Measurements from ENCODE around the gene CHRND.

The CHRND gene

DNA sequence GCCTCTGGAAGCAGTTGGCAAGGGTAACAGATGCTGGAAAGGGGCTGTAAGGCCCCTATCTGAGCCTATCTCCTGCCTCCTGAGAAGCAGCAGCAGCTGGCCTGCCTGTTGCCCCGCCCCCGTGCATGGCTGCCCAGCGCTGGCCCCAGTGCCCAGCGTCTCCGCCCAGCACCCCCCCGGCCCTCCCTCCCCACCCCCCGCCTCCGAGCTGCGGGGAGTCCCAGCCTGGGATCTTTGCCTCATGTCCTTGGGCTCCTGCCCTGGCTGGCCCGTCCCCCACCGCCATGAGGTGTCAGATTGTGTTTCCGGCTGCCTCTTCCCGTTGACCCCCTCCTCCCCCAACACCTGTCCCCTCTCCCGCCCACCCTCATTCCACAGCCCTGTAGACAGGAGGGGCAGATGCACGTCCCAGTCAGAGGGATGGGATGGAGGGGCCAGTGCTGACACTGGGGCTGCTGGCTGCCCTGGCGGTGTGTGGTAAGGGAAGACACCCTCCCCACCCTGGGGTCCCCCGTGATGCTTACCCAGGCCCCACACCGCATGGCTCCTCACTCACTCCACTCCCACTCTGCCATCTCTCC, at the start of gene CHRND:
CHRND (plus strand) TSS at position 370 of the 581 bp plus-strand sequence; CDS start at position 426, 56 bp downstream.
- peak; percentile 8 to 17 for DNase-seq
- TF ChIP-seq GATA1 (IDR thresholded peaks at IDR 0.05; ENCODE audit: low read depth, low read length) (no peak), POLR2A (IDR thresholded peaks at IDR 0.05; ENCODE audit: low read length) (no peak)

DNA sequence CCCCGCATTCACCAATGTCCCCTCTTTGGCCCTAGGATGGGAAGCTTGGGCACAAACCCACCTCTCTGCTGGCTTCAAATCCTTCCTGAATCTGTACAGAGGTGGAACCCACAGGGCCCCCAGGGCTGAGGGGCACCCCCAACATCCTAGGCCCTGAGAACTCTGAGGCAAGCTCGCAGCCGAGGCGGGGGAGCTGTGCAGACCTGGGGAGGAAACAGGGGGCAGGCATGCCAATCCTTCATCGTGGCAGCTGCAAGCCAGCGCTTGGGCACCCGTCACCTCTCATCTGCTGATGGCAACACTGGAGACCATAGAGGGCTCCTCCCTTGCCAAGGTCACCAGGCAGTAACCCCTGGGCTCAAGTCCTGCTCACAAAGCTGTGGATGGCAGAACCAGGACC, 49.2 kb upstream of the CHRND start:
- DNase-seq, result no peak
- TF ChIP-seq GATA1 (IDR thresholded peaks at IDR 0.05; ENCODE audit: low read depth, low read length), result no peak

DNA sequence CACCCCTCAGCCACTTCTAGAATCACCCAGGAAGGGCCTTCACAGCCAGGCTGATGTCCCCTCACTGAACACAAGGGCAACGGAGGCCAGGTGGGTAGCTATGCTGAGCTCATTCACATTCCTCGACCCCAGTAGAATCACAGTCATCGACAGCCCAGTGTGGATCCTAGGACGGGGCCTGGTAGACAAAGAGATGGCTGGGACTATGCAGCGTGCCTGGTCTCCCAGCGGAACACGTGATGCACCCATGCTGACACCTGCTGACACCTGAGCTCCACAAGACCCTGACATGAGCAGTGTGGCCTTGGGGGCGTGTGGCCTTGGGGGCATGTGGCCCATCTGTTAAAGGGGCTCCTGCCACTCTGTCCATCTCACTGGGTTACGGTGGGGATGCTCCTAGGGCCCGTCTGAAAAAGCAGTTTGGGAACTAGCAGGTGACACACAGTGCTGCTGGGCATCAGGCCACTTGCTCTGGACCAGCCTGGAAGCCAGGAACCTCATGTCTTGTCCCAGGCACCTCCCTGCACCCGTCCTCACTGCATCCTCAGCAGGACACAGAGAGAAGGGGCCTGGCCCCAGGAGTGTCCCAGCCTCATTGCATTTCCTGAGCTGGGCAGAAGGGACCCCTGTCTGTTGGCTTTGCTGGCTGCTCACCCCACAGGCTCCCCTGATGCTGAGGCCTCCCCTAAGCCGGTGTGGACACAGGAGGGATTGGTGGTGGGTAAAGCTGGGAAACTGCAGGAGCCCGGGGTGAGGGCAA, 48.0 kb upstream of the CHRND start:
- DNase-seq, result no peak

DNA sequence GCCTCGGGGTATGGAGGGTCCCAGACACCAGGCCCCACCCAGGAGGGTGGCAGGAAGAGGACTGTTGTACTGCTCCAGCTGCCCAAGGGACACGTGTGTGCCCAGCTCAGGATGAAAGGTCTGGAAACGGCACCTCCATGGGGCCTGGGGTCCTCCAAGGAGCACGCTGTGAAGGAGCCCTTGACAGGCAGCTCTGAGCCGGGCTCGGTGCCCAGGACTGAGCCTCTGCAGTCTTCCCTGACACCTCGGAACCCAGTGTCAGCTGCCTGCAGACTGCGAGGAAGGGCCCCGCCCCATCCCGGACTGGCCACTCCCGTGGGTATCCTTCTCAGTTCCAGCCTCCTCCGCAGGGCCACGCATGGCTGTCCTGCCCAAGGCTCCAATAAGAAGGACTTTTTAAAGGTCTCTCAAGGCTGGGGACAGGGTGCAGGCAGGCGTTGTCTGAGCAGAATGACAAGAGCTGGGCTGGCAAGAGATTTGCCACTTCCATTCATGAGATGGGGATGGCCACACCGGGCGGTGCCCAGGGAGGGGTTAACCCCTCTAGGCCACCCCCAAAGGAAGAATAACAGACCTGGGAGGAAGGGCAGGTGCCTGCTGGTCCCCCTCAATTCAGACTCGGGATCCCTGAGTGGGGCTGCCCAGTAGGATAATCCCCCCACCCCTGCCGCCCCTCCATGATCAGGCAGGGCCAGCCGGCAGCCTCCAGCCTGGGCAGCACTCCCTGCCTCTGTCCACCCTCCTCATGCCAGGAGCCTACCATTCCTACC, 47.2 kb upstream of the CHRND start:
- no peak for TF ChIP-seq GATA1 (IDR thresholded peaks at IDR 0.05; ENCODE audit: low read depth, low read length)
- TF ChIP-seq POLR2A (IDR thresholded peaks at IDR 0.05; ENCODE audit: low read length), result no peak
- no peak for DNase-seq

More for the DNA sequence above, 48.0 kb upstream of the CHRND start:
- TF ChIP-seq GATA1 (IDR thresholded peaks at IDR 0.05; ENCODE audit: low read depth, low read length) (no peak), POLR2A (IDR thresholded peaks at IDR 0.05; ENCODE audit: low read length) (no peak)

DNA sequence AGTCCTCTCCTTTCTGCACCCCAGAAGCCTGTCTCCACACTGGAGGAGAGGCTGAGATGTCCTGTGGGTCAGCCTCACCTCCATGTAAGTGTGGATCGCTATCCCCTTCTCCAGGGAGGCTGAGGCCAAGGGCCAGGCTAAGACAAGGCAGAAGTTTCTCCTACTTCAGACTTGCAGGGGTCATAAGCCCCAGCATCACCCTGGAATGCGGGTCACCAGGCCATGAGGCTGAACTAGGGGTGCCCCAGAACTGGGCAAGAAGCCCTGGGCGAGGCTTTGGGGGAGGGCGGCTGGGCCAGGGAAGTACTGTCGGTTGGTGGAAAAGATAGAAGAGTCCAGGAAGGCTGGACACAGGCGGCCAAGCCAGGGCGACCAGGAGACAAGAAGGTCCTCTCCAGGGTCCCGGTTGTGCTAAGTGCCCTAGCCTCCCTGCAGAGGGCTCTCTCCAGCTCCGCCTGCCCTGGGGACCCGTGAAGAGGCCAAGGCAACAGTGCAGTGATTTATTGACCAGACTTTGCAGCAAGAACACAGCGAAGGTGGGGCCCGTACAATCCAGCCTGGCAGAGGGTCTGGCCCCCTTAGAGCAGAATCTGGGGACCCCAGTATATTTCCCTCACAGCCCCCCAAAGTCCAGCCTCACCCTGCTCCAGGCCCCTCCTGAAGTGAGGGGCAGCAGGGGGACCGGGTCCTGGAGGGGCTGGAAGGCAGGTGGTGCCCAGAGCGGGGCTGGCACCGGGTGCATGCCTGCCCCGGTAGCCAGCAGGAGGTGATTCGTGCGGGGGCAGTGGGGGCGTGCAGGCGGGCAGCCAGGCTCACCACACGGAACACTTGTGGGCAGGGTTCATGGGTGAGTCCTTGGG, 46.4 kb upstream of the CHRND start:
- DNase-seq, result no peak
- TF ChIP-seq GATA1 (IDR thresholded peaks at IDR 0.05; ENCODE audit: low read depth, low read length) (no peak), POLR2A (IDR thresholded peaks at IDR 0.05; ENCODE audit: low read length) (no peak)

DNA sequence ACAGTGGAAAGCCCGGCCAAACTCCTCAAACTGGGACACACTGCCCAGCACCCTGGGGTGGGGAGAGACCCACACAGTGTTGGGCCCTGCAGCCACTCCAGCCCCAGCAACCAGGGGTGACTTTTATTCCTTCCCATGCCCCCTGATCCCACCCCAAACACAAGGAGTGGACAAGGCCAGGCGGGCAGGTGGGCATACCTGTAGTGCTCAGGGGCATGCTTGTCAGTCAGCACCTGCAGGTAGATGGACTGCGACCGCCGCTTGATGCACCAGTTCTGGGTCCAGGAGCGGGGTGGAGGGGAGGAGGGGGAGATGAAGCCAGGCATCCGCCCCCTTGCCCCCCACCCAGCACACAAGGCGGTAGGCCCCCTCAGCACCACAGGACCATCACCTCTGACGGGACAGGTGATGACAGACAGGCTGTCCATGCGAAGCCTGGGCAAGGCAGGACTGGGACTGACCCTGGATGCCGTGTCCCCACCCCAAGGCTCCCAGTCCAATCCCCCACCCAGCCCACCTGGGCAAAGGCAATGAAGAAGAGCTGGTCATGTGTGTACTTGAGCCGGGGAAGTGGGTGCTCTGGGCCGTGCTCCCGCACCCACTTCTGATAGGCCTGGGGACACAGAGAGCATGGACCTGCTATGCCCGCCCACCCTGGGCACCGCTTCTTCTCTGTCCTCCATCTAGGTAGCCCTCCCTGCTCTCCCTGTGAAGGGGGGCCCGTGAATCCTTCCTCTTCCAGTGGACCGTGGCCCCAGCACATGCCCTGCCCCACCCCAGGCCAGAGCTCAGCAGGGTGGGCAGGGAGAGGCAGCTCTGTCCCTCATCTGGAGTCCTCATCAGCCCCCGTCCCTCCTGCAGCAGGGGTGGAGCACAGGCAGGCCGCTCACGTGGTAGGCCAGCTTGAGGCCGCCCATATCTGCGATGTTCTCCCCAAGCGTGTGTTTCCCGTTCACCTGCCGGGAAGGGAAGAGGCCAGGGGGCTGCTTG, 45.5 kb upstream of the CHRND start:
- DNase-seq, result no peak
- TF ChIP-seq POLR2A (IDR thresholded peaks at IDR 0.05; ENCODE audit: low read length) (no peak), GATA1 (IDR thresholded peaks at IDR 0.05; ENCODE audit: low read depth, low read length) (no peak)

DNA sequence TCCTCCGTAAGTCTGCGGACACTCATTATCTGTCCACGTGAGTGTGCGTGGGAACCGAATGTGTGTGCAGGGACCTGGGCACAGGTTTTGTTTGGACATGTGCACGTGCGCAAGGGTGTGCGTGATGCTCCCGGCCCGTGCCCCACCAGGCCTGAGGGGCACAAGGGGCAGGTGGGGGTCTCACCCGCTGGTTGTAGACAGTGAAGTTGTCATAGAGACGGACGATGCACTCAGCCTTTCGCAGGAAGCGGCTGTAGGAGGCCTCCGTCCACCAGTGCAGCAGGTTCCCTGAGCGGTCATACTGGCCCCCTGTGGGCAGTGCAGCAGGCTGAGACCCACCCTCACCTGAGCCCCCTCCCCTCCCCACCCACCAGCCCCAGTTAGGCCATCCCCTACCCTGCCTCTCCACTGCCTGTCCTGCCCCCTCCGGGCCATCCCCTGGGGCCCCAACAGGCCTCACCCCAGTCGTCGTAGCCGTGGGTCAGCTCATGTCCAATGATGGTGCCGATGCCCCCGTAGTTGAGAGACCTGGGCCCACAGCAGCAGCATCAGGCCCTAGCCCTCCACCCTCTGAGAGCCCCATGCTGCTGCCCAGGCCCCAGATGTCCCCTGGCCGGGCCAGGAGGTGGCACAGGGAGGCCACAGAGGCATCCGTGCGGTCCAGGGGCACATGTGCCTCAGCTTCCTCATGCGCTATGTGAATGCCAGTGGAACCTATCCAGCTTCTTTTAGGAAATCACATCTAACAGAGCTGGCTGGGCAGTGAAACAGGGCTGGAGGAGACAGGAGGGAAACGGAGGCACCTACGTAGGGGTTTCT, 44.4 kb upstream of the CHRND start:
- DNase-seq, result no peak
- no peak for TF ChIP-seq POLR2A (IDR thresholded peaks at IDR 0.05; ENCODE audit: low read length)
- no peak for TF ChIP-seq GATA1 (IDR thresholded peaks at IDR 0.05; ENCODE audit: low read depth, low read length)

DNA sequence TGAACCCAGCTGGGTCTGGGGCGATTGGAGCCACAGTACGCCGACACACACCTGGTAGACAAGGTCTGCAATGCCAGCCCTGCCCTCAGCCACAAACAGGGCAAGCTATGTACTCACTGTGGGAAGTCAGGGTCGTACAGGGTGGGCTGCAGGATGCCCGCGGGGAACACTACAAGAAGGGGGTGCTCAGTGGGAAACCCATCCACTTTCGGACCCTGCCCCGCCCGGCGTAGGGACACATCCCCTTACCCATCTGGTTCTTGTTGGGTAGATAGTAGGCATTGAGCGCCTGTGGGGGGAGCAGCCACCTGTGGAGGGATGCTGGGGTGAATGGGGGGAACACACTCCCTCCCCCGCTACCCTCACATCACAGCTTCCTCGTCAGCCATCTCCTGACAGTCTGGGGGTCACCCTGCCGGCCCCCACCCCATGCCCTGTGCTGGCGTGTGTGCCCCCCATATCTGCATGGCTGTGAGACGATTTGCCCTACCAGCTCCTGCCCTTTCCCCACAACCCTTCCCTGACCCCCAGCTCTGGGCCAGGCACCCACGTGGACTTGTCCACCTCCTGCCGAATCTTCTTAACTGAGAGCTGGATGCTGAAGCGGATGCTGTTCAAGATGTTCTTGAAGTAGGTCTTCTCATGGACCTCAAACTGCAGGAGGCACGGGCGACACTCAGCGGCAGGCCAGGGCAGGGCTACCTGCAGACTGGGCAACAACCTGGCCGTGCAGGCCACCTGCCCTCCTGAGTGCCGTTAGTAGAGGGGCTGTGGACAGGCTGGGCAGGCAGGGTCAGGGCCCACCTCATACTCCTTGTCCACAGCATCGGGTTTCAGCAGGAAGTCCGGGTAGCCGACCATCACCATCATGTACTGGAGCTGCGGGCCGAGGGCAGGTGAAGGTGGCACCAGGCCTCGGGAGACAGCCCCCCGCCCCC, 43.4 kb upstream of the CHRND start:
- TF ChIP-seq GATA1 (IDR thresholded peaks at IDR 0.05; ENCODE audit: low read depth, low read length) (no peak), POLR2A (IDR thresholded peaks at IDR 0.05; ENCODE audit: low read length) (no peak)
- no peak for DNase-seq

DNA sequence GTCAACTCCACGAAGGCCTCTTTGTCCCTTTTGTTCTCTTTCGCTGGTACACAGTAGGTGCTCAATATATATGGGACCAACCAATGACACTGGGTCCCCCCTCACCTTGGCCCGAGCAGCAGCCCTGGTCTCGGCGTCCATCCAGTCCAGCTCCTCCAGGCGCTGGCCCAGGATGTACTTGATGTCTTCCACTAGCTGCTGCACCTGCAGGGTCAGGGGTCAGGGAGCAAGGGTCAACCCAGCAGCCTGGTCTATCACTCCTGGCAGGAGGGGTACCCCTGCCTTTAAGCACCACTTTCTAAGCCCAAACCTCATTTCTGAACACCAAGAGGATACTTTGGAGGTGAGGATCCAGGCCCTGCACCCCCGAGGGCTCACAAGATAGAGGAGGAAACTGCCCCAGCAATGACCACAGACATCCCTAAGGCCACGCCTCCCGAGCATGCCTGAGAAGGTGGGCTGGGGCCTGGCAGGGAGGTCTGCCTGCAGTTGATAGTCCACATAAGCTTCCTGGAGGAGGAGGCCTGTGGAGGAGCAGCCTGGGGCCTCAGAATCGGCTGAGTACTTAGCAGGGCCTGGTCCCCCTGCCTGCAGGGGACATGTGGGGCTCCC, 42.5 kb upstream of the CHRND start:
- TF ChIP-seq POLR2A (IDR thresholded peaks at IDR 0.05; ENCODE audit: low read length) (no peak), GATA1 (IDR thresholded peaks at IDR 0.05; ENCODE audit: low read depth, low read length) (no peak)
- no peak for DNase-seq

DNA sequence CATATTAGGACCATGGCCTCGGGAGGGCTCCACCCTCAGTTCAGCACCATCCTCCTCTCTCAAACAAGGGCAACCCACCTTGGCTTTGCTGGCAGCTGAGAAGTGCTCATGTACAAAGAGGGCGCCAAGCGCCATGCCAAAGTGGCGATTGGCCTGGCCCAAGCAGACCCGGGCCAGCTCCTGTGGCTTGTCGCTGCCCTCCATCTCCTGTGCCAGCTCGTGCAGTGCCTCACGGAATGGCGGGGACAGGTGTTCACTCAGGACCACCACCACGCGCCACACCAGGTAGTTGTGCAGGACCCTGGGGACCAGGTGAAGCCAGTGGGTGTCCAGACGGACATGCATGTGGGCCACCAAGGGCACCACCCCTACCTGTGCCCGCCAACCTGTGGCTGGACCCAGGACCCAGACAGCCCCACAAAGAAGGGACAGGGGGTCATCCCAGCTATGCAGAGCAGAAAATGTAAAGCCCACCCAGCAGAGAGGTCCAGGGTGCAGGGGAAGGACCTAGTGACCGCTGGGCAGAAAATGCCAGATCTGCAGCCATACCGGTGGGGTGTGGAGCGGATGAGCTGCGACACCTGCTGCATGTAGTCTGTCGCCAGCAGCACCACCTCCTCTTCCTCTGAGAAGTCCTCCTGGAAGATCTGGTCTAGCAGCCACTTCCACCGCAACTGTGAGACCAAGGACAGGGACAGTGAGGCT, 41.9 kb upstream of the CHRND start:
- no peak for DNase-seq
- TF ChIP-seq POLR2A (IDR thresholded peaks at IDR 0.05; ENCODE audit: low read length) (no peak), GATA1 (IDR thresholded peaks at IDR 0.05; ENCODE audit: low read depth, low read length) (no peak)
